ENCODE results near the gene PPP4R3A. TPM values are rescaled to one million over a fixed set of nuclear protein-coding genes. Genes with fewer than 3 reads are reported as not detected.

Gene PPP4R3A
- total and polyA plus RNA-seq, 2 of the 4 experiments (the other 2 are of a cell fraction), result 28.2 to 28.9 TPM

- no peak for TF ChIP-seq CEBPB (IDR thresholded peaks at IDR 0.05; ENCODE audit: low read depth, low read length)
- no peak for TF ChIP-seq USF2 (IDR thresholded peaks at IDR 0.05; ENCODE audit: low read depth, low read length)
- H4K8ac ChIP-seq (ENCODE audit: low read depth in 2 of 2, low read length in 2 of 2), result no peak overlapping the region
- no peak overlapping the region for H3K4ac ChIP-seq (ENCODE audit: low read depth, low read length)
- no peak overlapping the region for H2BK20ac ChIP-seq (ENCODE audit: low read depth, low read length)
- no peak overlapping the region for H3K4me3 ChIP-seq (ENCODE audit: insufficient read depth, low read depth, low read length)
- no peaks in the 10 kb centered on the region for H3K36me3 ChIP-seq (ENCODE audit: control insufficient read depth, insufficient read depth, low read length)
- no peak overlapping the region for H2AFZ ChIP-seq (replicated peaks; ENCODE audit: low read length, poor library complexity)
- H2AK5ac ChIP-seq (ENCODE audit: low read depth, low read length), result no peak overlapping the region
- no peak overlapping the region for H3K14ac ChIP-seq (replicated peaks; ENCODE audit: low read depth, low read length)
- CTCF ChIA-PET, result no interaction called here
- DNase-seq, result no peak
- no peak overlapping the region for H3K9ac ChIP-seq (ENCODE audit: low read depth, low read length)
- H4K91ac ChIP-seq (ENCODE audit: insufficient read depth, low read depth, low read length), result no peak overlapping the region
- H4K20me1 ChIP-seq (ENCODE audit: insufficient read depth, low read length), result no peaks in the 10 kb centered on the region
- no peaks in the 10 kb centered on the region for H3K27me3 ChIP-seq (ENCODE audit: control insufficient read depth, insufficient read depth, low read length)
- no peak overlapping the region for H2BK15ac ChIP-seq (ENCODE audit: low read depth, low read length)
- no peak overlapping the region for H3K23ac ChIP-seq (ENCODE audit: low read depth, low read length)
- no peak overlapping the region for H3K56ac ChIP-seq (ENCODE audit: extremely low read depth, insufficient read depth, low read length)
- H3K18ac ChIP-seq (ENCODE audit: low read depth, low read length), result no peak overlapping the region
- H3K9me3 ChIP-seq (ENCODE audit: control insufficient read depth, insufficient read depth, low read length), result no peaks in the 10 kb centered on the region
- H4K5ac ChIP-seq (ENCODE audit: low read depth, low read length), result no peak overlapping the region
- no peaks in the 10 kb centered on the region for H3K79me1 ChIP-seq (ENCODE audit: low read depth in 1 of 2, low read length in 2 of 2)
- H3K9me1 ChIP-seq (ENCODE audit: insufficient read depth, low read length), result no peaks in the 10 kb centered on the region
- H3K4me1 ChIP-seq (ENCODE audit: control insufficient read depth, insufficient read depth, low read length), result no peaks in the 10 kb centered on the region
- no peak for ATAC-seq (ENCODE audit: low read depth)
- no TSS peak for BruUV-seq (replicated peaks)
- POLR2A ChIA-PET (ENCODE audit: unreplicated experiment), result no interaction called here
- in situ Hi-C loops (cut with MboI; ENCODE audit: low sequenced_read_pairs) (no loop called here), intact Hi-C loops (cut with micrococcal nuclease) (no loop called here), dilution Hi-C loops (cut with HindIII; ENCODE audit: low sequenced_read_pairs, unreplicated experiment) (no loop called here)
- no peak overlapping the region for H2AK9ac ChIP-seq (replicated peaks; ENCODE audit: low read depth, low read length, poor library complexity)
- H3K27ac ChIP-seq (ENCODE audit: insufficient read depth, low read length), result no peak overlapping the region
- no peak overlapping the region for H2BK5ac ChIP-seq (ENCODE audit: low read depth, low read length, poor library complexity, severe bottlenecking)
- no CpG with 5 or more reads among the region's 3 CpGs for WGBS, 2 experiments (ENCODE audit: extremely low coverage in 2 of 2, insufficient read length in 1 of 2)
- H2BK120ac ChIP-seq (ENCODE audit: low read depth, low read length), result no peak overlapping the region
- H3K4me2 ChIP-seq (ENCODE audit: low read depth, low read length), result no peak overlapping the region
Observed at GRCh38 chr14:91548108-91548507, 38.0 kb upstream of the PPP4R3A start.

Measured in IMR-90 (cell line).